ENCODE measurements around the gene PPARD. TPM values are rescaled to one million over a fixed set of nuclear protein-coding genes. Genes with fewer than 3 reads are reported as not detected.

The PPARD gene
- total RNA-seq, 1 donor from 2014 or later: 4.9 TPM

DNA sequence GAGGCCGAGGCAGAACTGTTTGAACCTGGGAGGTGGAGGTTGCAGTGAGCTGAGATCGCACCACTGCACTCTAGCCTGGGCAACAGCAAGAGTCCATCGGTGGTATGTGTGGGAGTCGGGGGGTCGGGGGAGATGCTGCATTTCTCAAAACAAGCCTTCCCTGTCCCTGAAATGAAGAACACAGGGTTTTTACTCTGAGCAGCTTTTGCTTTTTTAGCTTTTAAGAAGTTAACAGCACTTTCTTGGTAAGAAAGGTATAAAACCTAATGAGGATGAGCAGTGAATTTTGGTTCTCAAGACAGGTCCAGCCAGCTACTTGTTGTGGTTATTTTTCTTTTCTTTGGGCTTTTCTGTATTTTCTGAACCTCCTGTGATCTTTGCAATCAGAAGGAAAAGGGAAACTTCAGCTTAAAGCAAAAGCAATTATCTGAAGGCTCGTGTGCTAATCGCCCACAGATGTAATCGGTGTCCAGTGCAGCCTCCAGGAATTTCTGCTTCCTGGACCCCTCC is 129.5 kb downstream of the PPARD start:
- Histone ChIP-seq H3K27me3 (peaks cover 6% of the 10 kb centered on the region), H3K9me3 (ENCODE audit: low read depth) (no peaks in the 10 kb centered on the region), H3K27ac (peak overlapping the region; percentile 59), H4K20me1 (ENCODE audit: low read depth) (peaks cover 60% of the 10 kb centered on the region), H3K79me2 (ENCODE audit: low read depth) (peaks cover 45% of the 10 kb centered on the region), H2AFZ (replicated peaks) (no peak overlapping the region), H3K36me3 (no peaks in the 10 kb centered on the region), H3K4me1 (peaks cover 19% of the 10 kb centered on the region), H3F3A (ENCODE audit: low read depth) (peaks cover 80% of the 10 kb centered on the region), H3K4me3 (no peak overlapping the region), H3K9ac (no peak overlapping the region), H3K4me2 (peak overlapping the region; percentile 99)
- H3K4me3 Mint-ChIP-seq: peak overlapping the region; percentile 38
- peaks cover 31% of the 10 kb centered on the region for H3K36me3 Mint-ChIP-seq
- H3K4me1 Mint-ChIP-seq: peaks cover 35% of the 10 kb centered on the region
- peaks cover 13% of the 10 kb centered on the region for H3K27me3 Mint-ChIP-seq (ENCODE audit: insufficient read depth, low read depth)
- TF ChIP-seq, protein P1, sequence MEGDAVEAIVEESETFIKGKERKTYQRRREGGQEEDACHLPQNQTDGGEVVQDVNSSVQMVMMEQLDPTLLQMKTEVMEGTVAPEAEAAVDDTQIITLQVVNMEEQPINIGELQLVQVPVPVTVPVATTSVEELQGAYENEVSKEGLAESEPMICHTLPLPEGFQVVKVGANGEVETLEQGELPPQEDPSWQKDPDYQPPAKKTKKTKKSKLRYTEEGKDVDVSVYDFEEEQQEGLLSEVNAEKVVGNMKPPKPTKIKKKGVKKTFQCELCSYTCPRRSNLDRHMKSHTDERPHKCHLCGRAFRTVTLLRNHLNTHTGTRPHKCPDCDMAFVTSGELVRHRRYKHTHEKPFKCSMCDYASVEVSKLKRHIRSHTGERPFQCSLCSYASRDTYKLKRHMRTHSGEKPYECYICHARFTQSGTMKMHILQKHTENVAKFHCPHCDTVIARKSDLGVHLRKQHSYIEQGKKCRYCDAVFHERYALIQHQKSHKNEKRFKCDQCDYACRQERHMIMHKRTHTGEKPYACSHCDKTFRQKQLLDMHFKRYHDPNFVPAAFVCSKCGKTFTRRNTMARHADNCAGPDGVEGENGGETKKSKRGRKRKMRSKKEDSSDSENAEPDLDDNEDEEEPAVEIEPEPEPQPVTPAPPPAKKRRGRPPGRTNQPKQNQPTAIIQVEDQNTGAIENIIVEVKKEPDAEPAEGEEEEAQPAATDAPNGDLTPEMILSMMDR (IDR thresholded peaks at IDR 0.05): no peak
- TF ChIP-seq EZH2phosphoT487 (IDR thresholded peaks at IDR 0.05): no peak
- H3K9me3 Mint-ChIP-seq: no peaks in the 10 kb centered on the region
- H3K27ac Mint-ChIP-seq: peak overlapping the region; percentile 72
- DNase-seq (ENCODE audit: low spot score): no peak

DNA sequence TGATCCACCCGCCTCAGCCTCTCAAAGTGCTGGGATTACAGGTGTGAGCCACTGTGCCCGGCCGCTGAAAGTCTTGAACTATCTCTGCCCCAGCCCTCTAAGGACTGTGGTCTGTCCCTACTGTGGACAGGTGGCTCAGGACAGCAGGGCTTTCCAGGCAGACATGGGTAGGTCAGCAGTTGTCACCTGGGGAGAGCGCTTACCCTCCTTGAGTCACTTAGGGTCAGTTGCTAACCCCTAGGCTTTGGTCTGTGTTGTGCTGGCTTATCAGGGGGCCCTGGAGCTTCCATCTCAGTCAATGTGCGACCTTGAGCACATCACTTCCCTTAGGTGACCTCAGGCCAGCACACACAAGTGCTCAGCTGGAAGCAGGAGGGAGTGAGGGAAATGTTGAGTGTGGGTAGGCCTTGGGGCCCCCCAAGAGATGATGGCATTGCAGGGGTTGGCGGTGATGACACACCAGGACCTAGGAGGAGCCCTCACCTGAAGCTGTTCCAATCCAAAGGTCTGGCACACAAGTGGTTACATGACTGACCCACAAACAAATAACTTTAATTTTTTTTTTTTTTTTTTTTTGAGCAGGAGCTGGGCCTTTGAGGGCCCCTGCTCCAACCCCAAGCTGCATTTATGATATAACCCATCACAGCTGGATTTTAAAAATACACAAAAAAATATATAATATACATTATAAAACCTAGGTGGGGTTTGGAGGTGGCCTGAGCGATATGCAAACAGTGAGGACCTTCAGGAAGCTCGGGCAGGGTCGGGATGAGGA is 130.9 kb downstream of the PPARD start:
- peaks cover 35% of the 10 kb centered on the region for H3K4me1 Mint-ChIP-seq
- Histone ChIP-seq H3K27ac (peak overlapping the region; percentile 67), H3K4me3 (no peak overlapping the region), H3K36me3 (no peaks in the 10 kb centered on the region), H4K20me1 (ENCODE audit: low read depth) (peaks cover 60% of the 10 kb centered on the region), H3K4me2 (no peak overlapping the region), H3K9ac (no peak overlapping the region), H3F3A (ENCODE audit: low read depth) (peaks cover 79% of the 10 kb centered on the region), H3K4me1 (peaks cover 24% of the 10 kb centered on the region), H3K27me3 (no peaks in the 10 kb centered on the region), H2AFZ (replicated peaks) (no peak overlapping the region), H3K9me3 (ENCODE audit: low read depth) (no peaks in the 10 kb centered on the region), H3K79me2 (ENCODE audit: low read depth) (peaks cover 44% of the 10 kb centered on the region)
- no peak overlapping the region for H3K27ac Mint-ChIP-seq
- peaks cover 4% of the 10 kb centered on the region for H3K27me3 Mint-ChIP-seq (ENCODE audit: insufficient read depth, low read depth)
- TF ChIP-seq, protein P1 (IDR thresholded peaks at IDR 0.05): no peak
- TF ChIP-seq EZH2 (IDR thresholded peaks at IDR 0.05) (no peak), EZH2phosphoT487 (IDR thresholded peaks at IDR 0.05) (no peak)
- no peaks in the 10 kb centered on the region for H3K9me3 Mint-ChIP-seq
- DNase-seq (ENCODE audit: low spot score): no peak
- peaks cover 29% of the 10 kb centered on the region for H3K36me3 Mint-ChIP-seq
- no peak overlapping the region for H3K4me3 Mint-ChIP-seq

DNA sequence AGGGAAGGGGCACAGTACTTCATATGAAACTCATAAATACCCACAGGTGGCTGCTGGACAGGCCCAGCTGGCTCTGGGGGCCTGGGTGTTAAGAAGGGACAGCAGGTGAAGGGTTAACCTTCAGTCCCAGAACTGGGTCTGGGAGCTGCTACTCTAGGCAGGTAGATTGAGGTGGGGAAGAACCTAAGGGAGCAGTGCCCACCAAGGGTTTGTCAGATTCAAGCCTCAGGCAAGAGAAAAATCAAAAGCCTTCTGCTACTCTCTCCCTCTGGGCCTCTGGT is 131.4 kb downstream of the PPARD start:
- no peak overlapping the region for H2AFZ ChIP-seq (replicated peaks)
- peaks cover 74% of the 10 kb centered on the region for H3F3A ChIP-seq (ENCODE audit: low read depth)
- Mint-ChIP-seq H3K9me3 (no peaks in the 10 kb centered on the region), H3K27ac (no peak overlapping the region), H3K36me3 (peaks cover 29% of the 10 kb centered on the region), H3K27me3 (ENCODE audit: insufficient read depth, low read depth) (peaks cover 4% of the 10 kb centered on the region), H3K4me3 (no peak overlapping the region), H3K4me1 (peaks cover 35% of the 10 kb centered on the region)
- no peak for TF ChIP-seq EZH2 (IDR thresholded peaks at IDR 0.05)
- TF ChIP-seq, protein P1 (IDR thresholded peaks at IDR 0.05): no peak
- TF ChIP-seq EZH2phosphoT487 (IDR thresholded peaks at IDR 0.05): no peak
- peaks cover 39% of the 10 kb centered on the region for H3K79me2 ChIP-seq (ENCODE audit: low read depth)
- no peaks in the 10 kb centered on the region for H3K36me3 ChIP-seq
- peaks cover 24% of the 10 kb centered on the region for H3K4me1 ChIP-seq
- no peaks in the 10 kb centered on the region for H3K9me3 ChIP-seq (ENCODE audit: low read depth)
- DNase-seq (ENCODE audit: low spot score): no peak
- peak overlapping the region; percentile 67 for H3K27ac ChIP-seq
- peaks cover 56% of the 10 kb centered on the region for H4K20me1 ChIP-seq (ENCODE audit: low read depth)
- H3K9ac ChIP-seq: no peak overlapping the region
- H3K4me2 ChIP-seq: no peak overlapping the region
- H3K4me3 ChIP-seq: no peak overlapping the region
- H3K27me3 ChIP-seq: no peaks in the 10 kb centered on the region
